ENCODE measurements around the gene ACOT7. TPM values are rescaled to one million over a fixed set of nuclear protein-coding genes. Genes with fewer than 3 reads are reported as not detected.

ACOT7 gene
- total and polyA plus RNA-seq, 2 of the 13 experiments (the other 11 are each of a cell fraction or from before 2014, with no cell fraction given), result 33.0 to 55.8 TPM

DNA sequence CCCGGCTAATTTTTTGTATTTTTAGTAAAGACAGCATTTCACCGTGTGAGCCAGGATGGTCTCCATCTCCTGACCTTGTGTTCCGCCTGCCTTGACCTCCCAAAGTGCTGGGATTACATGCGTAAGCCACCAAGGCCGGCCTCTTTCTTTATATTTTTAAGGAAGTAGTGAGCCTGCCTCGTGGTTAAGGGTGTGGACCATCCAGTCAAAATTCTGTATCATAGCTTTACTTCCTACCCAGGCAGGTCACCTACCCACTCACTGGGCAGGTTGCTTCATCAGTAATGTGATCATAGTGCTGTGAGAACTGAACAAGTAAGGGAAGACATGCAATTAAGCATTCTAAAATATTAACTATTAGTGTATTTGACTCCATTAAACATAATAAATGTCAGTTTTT is 8.1 kb upstream of the ACOT7 start:
- no peak overlapping the region for H2AFZ ChIP-seq (ENCODE audit: low read length)
- FAIRE-seq (no peak), DNase-seq (ENCODE audit: low spot score) (no peak), ATAC-seq (no peak)
- WGBS (ENCODE audit: low lambda C conversion rate), result 17% methylated on average over 6 of the region's 6 CpGs
- H3K27ac ChIP-seq (ENCODE audit: extremely low read length, insufficient read depth, low read length), result no peak overlapping the region
- H4K20me1 ChIP-seq (ENCODE audit: insufficient read depth, low read length), result no peaks in the 10 kb centered on the region
- ChIA-PET POLR2A (interaction anchor here (1.2 to 2.4 kb wide), 2 partner anchors 8 to 10 kb away, joined by 5 to 10 read pairs; partner anchors contain the start of gene ACOT7), CTCF (ENCODE audit: low intra/inter-chr PET ratio, low total read pairs) (no interaction called here)
- in situ Hi-C loops (cut with HindIII; ENCODE audit: extremely low pct_ligation_motif_present, low pct_unique_long_range_greater_than_20kb) (loop anchor here (5.0 kb wide), 1 partner anchor 49 kb away; no protein-coding TSS in a partner anchor), intact Hi-C loops (cut with micrococcal nuclease; ENCODE audit: unreplicated experiment) (no loop called here)
- no peak overlapping the region for H3K4me2 ChIP-seq (ENCODE audit: low read depth, low read length)
- no TSS peak for BruUV-seq (replicated peaks)
- H3K9ac ChIP-seq (ENCODE audit: insufficient read depth, low read depth, low read length), result no peak overlapping the region
- peaks cover 0 to 10% of the 10 kb centered on the region in 2 experiments; a peak in 2 of 5 replicates for H3K27me3 ChIP-seq (ENCODE audit: control insufficient read depth in 1 of 2, insufficient read depth in 2 of 2, low read length in 2 of 2)
- TF ChIP-seq RARG (CRISPR knock-in tag; IDR thresholded peaks at IDR 0.05; ENCODE audit: low read depth) (no peak), JARID2 (CRISPR knock-in tag; IDR thresholded peaks at IDR 0.05; ENCODE audit: insufficient replicate concordance) (no peak), XBP1 (CRISPR knock-in tag; IDR thresholded peaks at IDR 0.05) (no peak), ZC3H13 (CRISPR knock-in tag; IDR thresholded peaks at IDR 0.05) (no peak), SP2 (CRISPR knock-in tag; IDR thresholded peaks at IDR 0.05) (no peak), KLF6 (CRISPR knock-in tag; IDR thresholded peaks at IDR 0.05) (no peak), TEAD2 (CRISPR knock-in tag; IDR thresholded peaks at IDR 0.05) (no peak), TBX2 (CRISPR knock-in tag; IDR thresholded peaks at IDR 0.05; ENCODE audit: borderline replicate concordance) (no peak), GATA4 (IDR thresholded peaks at IDR 0.05; ENCODE audit: borderline replicate concordance, low read depth) (no peak), MEIS2 (CRISPR knock-in tag; IDR thresholded peaks at IDR 0.05) (no peak), ZNF20 (CRISPR knock-in tag; IDR thresholded peaks at IDR 0.05) (no peak), TRIM24 (CRISPR knock-in tag; IDR thresholded peaks at IDR 0.05) (no peak)
- TF ChIP-seq, protein P1, sequence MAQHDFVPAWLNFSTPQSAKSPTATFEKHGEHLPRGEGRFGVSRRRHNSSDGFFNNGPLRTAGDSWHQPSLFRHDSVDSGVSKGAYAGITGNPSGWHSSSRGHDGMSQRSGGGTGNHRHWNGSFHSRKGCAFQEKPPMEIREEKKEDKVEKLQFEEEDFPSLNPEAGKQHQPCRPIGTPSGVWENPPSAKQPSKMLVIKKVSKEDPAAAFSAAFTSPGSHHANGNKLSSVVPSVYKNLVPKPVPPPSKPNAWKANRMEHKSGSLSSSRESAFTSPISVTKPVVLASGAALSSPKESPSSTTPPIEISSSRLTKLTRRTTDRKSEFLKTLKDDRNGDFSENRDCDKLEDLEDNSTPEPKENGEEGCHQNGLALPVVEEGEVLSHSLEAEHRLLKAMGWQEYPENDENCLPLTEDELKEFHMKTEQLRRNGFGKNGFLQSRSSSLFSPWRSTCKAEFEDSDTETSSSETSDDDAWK (CRISPR knock-in tag; IDR thresholded peaks at IDR 0.05), result no peak
- TF ChIP-seq, protein P2, sequence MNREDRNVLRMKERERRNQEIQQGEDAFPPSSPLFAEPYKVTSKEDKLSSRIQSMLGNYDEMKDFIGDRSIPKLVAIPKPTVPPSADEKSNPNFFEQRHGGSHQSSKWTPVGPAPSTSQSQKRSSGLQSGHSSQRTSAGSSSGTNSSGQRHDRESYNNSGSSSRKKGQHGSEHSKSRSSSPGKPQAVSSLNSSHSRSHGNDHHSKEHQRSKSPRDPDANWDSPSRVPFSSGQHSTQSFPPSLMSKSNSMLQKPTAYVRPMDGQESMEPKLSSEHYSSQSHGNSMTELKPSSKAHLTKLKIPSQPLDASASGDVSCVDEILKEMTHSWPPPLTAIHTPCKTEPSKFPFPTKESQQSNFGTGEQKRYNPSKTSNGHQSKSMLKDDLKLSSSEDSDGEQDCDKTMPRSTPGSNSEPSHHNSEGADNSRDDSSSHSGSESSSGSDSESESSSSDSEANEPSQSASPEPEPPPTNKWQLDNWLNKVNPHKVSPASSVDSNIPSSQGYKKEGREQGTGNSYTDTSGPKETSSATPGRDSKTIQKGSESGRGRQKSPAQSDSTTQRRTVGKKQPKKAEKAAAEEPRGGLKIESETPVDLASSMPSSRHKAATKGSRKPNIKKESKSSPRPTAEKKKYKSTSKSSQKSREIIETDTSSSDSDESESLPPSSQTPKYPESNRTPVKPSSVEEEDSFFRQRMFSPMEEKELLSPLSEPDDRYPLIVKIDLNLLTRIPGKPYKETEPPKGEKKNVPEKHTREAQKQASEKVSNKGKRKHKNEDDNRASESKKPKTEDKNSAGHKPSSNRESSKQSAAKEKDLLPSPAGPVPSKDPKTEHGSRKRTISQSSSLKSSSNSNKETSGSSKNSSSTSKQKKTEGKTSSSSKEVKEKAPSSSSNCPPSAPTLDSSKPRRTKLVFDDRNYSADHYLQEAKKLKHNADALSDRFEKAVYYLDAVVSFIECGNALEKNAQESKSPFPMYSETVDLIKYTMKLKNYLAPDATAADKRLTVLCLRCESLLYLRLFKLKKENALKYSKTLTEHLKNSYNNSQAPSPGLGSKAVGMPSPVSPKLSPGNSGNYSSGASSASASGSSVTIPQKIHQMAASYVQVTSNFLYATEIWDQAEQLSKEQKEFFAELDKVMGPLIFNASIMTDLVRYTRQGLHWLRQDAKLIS (CRISPR knock-in tag; IDR thresholded peaks at IDR 0.05), result no peak
- TF ChIP-seq, protein P3, sequence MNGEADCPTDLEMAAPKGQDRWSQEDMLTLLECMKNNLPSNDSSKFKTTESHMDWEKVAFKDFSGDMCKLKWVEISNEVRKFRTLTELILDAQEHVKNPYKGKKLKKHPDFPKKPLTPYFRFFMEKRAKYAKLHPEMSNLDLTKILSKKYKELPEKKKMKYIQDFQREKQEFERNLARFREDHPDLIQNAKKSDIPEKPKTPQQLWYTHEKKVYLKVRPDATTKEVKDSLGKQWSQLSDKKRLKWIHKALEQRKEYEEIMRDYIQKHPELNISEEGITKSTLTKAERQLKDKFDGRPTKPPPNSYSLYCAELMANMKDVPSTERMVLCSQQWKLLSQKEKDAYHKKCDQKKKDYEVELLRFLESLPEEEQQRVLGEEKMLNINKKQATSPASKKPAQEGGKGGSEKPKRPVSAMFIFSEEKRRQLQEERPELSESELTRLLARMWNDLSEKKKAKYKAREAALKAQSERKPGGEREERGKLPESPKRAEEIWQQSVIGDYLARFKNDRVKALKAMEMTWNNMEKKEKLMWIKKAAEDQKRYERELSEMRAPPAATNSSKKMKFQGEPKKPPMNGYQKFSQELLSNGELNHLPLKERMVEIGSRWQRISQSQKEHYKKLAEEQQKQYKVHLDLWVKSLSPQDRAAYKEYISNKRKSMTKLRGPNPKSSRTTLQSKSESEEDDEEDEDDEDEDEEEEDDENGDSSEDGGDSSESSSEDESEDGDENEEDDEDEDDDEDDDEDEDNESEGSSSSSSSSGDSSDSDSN (CRISPR knock-in tag; IDR thresholded peaks at IDR 0.05), result no peak
- no peaks in the 10 kb centered on the region for H3K9me3 ChIP-seq (ENCODE audit: low read length)
- no peaks in the 10 kb centered on the region for H3K36me3 ChIP-seq (replicated peaks in 1 of 2; ENCODE audit: control insufficient read depth in 1 of 2, insufficient read depth in 2 of 2, low read length in 2 of 2)
- H3K4me3 ChIP-seq (replicated peaks in 1 of 3; ENCODE audit: insufficient read depth in 1 of 3, low read depth in 2 of 3, low read length in 3 of 3), result no peak overlapping the region
- peaks cover 15% of the 10 kb centered on the region for H3K4me1 ChIP-seq (ENCODE audit: insufficient read depth, low read length)
- H3K79me2 ChIP-seq (ENCODE audit: insufficient read depth, low read length), result no peaks in the 10 kb centered on the region

All from HepG2 (cell line).